EL (cell line): ENCODE measurements around the gene ANKZF1.

Experiments
- DNase-seq: peaks from one replicate; pipeline ENCODE4 v3.0.0-alpha.2; 2016

ANKZF1 gene

DNA sequence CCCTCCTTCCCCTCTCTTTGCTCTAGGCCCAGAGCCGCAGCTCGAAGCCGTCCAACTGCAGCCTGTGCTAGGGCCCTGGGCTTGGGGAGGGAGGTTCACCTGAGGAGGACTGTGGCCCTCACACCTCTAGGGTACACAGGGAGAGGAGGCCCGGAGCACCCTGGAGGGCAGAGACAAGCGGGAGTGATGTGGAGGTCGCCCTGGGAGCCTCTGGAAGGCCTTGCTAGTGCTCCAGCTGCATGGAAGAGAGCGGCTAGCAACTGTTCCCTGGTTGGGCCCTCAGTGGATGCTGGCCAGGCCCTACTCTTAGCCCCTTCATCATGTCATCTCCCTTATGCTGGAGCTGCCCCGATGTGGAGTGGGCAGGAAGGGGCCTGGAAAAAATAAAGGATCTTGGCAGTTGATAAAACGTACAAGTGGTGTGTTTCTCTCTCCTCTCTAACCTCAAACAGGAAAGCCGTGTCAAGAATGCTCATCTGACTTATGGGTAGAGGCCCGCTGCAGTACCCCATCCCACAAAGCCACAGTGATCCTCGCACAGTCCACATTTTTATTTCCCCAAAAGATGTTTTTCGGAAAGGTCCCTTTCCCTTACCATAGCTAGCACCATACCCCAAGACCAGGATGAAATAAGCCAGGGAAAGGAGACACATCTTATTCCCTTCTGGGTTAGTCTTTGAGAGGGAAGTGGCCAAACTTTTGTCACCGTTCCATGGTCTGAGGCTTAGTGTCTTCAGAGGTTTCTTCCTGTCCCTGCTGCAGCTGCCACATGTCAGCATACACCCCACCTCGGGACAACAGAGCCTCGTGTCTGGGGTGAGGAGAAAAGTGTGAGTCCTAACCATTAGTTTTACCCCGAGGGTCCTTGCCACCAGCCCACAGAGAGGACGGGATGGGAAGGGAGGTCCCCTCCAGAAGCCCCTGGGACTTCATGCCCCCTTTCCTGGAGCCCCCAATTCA, 20.1 kb upstream of the ANKZF1 start:
- DNase-seq = no peak

DNA sequence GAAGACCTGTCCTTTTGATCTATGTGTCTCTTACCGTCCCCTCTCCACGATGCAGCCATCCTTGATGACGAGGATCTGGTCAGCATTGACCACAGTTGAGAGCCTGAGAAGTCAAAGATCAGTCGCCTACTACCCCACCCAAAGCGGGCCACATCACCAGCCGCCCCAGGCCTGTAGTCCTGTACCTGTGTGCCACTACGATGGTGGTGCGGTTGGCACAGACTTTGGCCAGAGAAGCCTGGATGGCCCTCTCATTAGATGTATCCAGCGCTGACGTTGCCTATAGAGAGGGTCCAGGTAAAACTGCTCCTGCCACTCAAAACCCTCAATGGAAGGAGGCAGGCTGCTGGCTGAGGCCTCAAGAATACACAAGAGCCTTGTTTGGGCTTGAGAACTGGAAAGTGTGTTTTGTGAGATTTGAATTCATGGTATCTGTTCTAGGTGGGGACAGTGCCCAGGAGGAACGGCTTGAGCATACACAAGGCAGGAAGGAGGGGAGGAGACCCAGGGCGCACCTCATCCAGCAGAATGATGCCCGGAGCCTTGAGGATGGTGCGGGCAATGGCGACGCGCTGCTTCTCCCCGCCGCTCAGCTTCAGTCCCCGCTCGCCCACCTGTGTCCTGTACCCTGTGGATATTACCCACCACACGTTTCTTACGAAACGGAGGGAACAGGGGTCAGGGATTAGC, 19.3 kb upstream of the ANKZF1 start:
- DNase-seq = no peak

DNA sequence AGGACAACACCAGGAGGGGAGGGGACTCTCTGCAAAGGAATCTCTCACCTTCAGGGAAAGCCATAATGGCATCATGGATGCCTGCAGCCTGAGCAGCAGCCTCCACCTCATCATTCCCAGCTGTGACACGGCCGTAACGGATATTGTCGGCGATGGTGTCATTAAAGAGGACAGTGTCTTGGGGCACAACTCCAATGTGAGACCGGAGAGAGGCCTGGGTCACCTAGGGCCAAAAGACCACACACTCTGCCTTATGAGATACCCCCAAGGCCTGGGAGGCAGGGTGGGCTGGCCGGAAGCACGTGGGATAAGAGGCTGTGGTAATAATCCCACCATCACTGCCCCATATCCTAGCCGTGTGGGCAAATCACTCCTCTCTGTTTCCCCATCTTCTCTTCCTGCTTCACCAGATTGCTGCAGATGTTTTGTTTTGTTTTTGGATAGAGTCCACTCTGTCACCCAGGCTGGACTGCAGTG, 18.7 kb upstream of the ANKZF1 start:
- DNase-seq = no peak

DNA sequence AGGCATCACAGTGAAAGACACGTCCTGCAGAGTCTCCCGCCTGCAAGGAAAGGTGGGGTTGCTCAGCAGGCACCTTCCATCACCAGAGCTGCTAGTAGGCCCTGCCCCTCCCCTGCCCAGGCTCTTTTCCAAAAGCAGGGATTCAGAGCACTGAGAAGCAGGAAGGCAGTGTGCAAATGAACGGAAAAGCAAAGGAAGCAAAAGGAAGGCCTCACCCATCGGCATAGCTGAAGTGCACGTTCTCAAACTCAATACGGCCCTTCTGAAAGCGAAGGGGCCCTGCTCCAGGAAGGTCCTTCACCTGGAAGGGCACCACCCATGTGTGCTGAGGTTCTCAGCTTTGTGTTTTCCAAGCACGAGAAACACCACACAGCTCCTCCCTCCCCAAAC, 16.6 kb upstream of the ANKZF1 start:
- DNase-seq = no peak

DNA sequence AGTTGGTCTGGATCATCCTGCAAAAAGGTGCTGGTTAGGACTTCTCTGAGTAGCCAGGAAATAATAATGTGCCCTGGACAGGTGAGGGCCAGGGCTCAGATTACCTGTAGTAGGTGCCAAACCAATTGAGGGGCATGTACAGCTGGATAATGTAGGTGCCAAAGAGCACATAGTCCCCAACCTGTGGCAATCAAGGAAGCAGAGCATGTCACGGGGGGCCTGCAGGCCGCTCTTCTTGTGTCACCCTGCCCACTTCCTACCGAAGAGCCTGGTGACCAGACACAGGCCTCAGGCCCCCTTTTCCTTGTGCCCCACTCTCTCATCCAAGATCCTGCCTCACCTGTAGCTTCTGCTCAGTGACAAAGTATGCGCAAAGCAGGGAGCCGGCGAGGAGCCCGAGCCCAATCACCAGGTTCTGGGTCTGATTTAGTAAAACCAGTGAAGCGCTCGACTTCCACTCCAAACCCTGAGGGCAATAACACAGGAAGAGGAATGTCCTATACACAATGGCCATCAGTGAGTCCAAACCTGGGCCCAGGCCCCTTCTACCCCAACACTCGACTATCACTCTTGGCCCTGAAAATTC, 16.0 kb upstream of the ANKZF1 start:
- DNase-seq = no peak

DNA sequence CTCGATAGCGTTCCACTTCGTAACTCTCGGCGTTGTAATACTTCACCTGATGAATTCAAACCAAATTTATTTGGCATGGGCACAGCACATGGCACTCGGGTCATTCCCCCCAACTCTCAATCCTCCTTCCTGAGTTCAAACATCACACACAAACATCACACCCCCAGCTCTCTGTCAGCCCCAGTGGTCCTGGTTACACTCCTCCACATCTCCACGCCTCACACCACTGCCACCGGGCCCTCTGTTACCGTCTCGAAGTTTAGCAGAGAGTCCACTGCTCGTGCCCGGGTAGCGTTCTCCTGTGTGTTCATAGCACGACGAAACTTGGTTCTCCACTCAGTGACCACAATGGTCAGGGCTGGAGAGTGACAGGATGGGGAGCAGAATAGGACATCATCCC, 15.5 kb upstream of the ANKZF1 start:
- DNase-seq = no peak

DNA sequence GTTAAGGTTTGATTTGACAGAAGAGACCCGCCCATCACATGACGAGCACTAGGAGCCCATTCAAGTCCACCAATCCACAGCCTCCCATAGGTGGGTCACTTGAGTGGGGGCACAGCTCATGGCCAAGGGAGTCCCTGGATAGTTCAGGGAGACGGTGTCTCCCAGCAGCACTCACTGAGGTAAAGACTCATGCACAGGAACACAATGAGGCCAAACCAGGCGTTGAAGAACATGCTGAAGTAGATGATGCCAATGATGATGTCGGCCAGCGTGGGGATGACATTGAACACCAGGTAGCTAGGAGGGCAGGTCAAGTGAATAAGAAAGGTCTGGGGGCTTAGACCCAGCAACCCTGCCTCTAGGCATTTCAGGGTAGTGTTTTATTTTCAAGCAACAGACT, 14.8 kb upstream of the ANKZF1 start:
- DNase-seq = no peak

DNA sequence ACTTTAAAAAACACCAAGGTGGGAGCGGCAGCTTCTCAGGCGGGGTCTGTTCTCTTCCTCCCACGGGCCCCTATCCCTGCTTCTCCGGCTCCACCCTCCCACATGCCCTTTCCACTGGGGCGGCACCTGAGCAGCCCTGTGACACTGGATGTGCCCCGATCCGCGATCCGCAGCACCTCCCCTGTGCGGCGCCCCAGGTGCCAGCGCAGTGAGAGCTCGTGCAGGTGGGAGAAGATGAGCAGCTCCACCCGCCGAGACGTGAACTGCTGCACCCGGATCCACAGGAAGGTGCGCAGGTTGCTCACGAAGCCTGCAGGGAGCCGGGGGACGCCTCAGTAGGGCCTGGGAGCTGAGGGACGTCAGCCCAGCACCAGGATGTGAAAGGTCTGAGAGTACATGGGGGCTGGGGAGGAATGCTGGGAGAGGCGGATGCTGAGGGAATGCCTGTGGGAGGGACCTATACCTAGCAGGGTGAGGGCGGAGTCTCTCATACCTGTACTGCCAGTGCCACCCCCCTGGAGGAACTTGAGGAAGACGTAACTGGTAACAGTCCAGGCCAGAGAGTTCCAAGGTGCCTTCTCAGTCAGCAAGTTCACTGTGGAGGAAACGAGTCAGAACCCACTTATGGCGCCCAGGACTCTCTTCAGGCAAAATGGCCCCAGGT, 13.6 kb upstream of the ANKZF1 start:
- DNase-seq = no peak

DNA sequence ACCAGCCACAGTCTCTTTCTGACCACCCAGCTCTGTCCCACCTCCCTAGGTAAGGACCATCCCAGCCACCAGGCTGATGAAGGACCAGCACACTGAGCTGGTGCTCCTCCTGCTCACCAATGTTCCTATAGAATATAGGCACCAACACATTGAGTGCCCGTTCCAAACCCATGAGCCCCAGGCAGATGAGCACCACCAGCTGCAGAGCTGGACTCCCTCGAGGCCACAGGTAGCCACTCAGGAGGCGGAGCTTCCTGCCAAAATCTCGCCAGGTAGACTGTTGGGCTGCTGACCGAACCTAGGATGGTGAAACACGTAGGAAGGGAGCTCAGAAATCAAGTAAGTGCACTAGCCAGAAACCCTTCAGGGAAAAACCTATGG, 13.1 kb upstream of the ANKZF1 start:
- no peak for DNase-seq

DNA sequence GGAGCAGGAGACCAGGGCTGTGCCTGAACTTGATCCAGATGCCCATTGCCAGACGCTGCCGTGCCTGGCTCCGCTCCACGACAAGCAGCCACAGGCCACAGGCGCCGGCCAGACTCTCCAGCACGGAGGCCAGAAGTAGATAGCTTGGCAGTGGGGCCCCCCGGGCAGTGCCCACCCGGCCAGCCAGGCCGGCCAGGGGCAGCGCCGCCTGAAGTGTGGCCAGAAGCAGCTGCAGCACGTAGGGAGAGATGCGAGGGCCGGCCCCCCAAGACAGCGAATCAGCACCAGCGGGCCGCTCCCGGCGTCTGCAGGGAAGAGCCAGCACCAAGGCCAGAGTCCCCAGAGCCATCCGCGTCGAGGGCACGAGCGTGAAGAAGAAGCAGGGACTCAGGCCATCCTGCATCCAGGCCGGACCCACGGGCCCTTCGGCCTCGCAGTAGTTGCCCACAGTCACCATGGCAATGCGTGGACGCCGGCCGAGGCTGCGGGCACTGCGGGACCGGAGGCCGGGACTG, 11.3 kb upstream of the ANKZF1 start:
- peak; percentile 80 for DNase-seq

DNA sequence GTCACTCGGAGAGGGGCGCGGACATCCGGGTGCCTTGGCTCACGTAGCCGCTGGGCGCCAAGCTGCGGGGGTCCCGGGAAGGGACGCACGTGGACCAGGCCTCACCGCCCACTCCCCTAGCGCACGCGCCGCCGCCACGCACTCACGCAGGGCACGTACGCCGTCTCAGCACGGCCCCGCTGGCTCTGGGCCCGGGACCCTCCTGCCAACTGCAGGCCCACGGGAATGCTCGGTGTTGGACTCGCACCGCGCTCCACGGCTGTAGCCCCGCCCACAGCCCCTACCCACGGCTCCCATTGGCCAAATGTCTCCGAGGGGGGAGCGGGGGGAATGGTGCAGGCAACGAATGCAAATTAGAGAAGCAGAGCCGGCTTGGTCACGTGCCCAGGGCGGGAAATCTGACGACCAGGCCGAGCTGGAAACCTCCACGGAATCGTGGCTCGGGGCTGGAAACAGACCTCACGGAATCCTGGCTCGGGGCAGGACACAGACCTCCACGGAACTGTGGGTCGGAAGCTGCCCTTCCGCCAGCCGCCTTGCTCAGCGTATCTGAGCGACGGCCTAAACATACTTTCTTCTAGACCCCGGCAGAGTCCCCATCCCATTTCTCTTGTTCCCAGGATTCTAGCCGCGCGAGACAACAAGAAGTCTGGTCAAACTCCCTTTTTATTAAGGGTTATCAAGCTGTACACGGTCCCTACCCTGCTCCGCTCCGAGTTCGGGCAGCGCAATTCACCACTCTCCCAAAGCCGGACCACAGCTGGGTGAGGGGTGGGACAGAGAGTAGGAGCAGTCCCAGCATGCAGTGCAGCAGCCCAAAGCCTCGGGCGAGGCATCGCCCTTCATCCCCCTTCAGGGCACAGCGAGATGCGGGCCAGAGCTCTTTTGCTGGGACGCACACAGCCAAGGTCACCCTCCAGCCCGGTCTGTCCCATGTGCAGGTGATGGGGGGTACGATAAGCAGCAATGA, 10.6 kb upstream of the ANKZF1 start, which contains the start of gene ABCB6:
Gene ABCB6 (minus strand): TSS at position 227 of the 970 bp plus-strand sequence. CDS start 285 bp downstream, outside the sequence.
- peak; percentile 96 for DNase-seq

DNA sequence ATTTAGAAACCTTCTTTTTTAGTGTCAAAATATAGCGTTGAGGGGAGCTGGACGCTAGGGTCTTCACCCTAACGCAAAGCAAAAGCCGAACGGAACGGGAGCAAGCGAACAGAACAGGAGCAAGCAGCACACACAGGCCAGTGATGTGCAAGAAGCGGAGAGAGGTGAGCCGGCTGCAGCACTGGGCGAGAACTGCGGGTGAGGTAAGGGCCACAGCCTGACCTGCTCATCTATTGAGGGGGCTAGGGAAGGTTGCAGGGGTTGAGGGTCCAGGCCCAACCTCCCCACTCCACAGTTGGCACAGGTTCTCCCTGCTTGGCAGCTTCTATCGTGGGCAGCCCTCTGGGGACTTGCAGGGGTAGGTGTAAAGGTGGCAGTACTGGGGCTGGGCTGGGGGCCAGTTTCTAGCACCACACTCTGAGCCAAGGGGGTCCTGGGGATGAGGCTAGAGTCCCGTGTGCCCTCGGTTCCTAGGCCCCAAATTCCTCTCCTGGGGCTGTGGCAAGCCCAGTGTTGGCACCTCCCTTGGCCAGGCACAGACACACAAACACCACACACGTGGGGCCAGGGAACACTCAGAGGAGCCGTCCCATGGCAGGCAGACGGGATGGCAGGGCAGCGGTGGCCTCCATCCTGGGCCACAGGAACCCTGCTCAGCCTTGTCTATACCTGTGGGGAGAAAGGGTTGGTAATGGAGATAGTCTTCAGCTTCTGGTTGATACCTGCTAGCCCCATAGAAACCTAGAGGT, 9.6 kb upstream of the ANKZF1 start:
- DNase-seq = no peak

DNA sequence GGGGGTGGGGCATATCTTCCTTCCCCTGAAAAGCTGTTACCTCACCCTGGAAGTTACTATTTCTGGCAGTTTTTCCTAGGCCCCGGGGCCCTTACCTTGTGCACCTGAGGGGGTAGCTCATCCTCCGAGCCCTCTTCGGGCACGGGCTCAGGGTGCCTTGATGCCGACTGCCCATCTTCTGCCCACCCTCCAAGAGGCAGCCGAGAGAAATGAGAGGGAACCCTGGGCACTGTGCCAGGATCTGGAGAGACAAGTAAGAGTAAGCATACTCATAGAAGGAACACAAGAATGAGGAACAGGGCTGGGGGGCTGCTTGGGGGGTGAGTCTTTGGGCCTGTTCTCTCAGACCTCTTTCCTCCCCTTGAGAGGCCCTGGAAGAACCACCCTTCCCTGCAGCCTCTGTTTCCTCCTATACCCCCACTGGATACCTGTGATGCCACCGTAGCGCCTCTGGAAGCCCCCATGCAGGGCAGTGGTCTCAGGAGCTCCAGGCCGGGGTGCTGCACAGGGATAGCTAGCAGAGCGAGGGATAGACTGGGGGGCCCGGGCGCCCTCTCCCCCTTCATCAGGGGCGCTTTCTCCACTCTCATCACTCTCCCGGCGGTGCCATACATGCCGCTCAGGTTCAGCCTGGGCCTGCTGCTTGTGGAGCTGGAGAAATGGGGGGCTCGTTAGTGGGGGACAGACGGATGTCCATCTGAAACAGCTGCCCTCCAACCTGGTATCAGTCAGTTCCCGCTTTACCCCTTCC, 8.8 kb upstream of the ANKZF1 start:
- no peak for DNase-seq

DNA sequence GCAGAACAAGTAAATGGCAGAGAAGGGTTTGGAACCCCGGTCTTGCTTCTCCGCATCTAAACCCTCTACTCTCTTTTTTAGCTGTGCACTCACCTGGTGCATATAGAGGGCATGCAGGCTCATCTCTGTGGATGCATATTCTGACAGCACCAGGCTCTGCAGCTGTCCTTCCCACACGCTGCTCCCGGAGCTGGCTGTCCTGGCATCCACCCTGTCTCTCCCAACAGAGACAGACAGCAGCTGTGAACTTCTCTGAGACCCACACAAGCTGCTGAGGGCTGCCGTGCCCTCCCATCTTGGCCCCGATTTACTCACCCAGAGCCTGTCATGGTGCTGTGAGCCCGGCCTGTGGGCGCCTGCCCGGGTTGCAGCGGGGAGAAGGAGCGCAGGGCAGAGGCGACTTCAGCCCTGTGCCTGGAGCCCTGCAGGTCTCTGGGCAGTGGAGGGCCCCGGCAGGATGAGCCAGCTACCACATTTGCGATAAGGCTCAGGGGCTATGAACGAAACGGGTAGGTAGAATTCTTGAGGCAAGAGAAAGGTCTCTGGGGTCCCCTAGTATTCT, 7.6 kb upstream of the ANKZF1 start:
- no peak for DNase-seq

DNA sequence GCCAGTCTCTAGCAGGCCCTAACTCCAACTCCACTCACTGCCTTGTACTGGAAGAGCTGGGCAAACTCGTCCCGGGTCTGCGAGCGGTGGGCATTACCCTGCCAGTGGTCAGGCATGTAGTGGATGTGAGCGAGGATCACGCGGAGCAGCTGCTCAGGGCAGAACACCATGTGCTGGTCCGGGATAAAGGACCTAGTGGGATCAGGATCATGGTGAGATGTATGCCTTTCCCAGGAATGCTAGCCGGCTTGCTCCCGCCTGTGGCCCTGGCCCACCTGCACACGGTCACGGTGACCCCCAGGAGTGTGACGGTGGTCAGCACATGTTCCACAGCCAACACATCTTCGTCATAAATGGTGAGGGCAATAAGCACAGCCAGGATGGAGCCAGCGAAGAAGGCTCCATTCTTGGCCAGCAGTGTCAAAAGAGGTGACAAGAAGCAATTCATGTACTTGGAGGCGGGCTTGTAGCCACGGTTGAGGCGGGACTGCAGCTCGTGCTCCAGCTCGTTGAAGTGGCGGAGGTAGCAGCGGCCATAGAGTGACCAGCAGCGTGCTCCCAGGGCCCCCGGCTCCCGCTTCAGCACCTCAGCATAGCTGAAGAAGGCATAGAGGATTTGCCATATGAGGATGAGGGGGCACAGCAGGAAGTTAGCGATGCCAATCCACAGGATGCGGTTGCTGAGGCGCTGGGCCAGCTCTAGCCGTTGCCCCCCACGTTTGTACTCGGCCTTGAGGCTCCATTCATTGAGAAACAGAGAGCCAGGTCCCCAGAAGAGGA, 5.6 kb upstream of the ANKZF1 start:
- no peak for DNase-seq

DNA sequence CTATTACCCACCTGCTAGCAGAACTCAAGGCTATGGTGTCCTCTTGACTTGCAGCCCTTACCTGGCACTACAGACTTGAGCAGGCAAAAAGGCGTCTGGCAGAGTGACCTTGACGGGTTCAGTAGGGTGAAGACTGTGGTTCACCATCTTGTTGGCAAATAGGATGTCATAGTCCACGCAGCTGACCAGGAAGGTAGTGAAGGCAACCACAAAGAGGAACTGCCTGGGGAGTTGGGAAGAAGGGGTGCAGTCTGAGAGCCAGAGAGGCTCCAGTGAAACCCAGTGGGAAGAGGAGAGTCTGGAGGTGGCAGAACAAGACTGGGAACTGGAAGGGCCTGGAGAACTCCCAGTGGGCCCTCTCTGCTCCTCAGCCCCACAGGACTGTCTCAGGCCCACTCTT, 4.3 kb upstream of the ANKZF1 start:
- DNase-seq = no peak

DNA sequence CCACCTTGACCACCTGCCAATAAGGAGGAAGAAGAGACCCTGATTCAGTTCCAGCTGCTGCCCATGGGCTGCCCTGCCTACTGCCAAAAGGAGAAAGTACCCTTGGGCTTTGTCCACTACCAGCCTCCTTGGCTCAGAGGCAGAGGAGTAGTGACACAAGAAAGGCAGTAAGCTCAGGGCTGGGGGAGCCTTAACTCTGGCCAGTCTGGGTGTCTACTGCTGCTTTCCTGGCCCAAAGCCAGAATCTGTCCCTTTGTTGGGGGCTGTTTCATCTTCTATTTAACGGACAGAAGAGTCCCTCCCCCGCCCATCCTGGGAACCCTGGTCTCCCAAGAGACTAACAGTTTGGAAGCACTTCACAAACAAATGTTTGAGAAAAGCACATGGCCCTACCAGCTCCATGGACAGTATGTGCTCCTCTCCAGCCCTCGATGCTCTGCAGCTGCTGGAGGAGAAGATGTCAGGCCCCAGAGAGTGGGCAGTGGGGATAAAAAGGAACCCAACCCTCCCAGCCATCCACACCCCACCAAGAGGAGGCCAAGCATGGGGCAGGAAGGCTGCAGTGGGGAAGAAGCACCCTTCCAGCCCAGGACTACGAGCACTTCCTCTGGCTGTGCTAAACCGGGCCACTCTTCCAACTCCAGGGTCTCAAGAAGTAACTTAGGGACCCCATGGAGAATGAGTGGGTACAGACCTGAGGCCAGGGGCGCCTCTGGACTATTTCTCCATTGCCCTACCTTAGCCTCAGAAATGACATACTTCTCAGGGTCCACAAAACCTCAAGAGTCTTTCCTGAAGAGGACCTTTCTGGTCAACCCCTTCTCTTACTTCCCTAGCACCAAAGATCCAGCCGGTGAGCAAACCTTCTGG, 1.3 kb upstream of the ANKZF1 start:
- DNase-seq = no peak

DNA sequence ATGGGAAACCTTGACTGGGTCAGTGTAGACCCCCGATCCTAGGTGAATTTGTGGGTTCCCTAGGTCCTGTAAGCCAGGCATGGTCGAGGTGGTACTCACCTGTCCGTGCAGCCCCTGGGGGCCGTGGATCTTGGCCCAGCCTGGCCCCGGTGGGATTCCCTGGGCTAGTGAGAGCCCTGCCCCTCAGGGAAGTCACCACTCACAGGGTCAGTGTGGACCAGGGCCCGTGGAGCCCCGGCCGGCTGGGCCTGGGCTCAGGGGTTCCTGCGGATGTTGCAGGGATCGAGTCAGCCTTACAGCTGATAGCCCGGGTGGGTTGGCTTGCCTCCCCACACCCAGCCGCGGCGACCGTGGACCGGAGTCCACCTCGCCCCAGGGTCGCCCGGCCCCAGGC, 698 bp upstream of the ANKZF1 start:
- DNase-seq = no peak
